DOHH2 (cell line): ENCODE measurements around the gene TTC3.

Source experiments
- EZH2phosphoT487 ChIP-seq: fragments of 200-600 bp; sonication (generic); IDR thresholded peaks from 2 replicates; pipeline ENCODE4 v1.6.1; 2017; ENCODE audit warnings: borderline replicate concordance, mild to moderate bottlenecking, antibody characterized with exemption, low read length, moderate library complexity, mixed read lengths
- TF ChIP-seq, protein P1 (sequence below): fragments of 200-600 bp; sonication (generic); IDR thresholded peaks from one replicate; pipeline ENCODE4 v1.5.1; 2014; ENCODE audit warnings: antibody characterized with exemption, mild to moderate bottlenecking, low read depth, low read length; ENCODE audit not compliant: poor library complexity, severe bottlenecking

DNA sequence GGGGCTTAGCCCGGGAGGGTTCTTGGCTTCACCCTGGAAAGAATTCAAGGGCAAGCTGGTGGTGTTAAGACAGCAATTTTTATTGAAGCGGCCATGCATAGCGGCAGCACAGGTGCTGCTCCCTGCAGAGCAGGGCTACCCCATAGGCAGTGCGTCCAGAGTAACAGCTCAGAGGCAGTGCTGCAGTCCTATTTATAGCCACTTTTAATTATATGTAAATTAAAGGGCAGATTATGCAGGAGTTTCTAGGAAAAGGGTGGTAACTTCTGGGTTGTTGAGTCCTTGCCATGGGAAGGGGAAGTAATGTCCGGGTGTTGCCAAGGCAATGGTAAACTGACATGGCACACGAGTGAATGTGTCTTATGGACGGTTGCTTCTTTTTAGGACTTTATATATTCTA is 137.1 kb downstream of the TTC3 start:
- TF ChIP-seq, protein P1, sequence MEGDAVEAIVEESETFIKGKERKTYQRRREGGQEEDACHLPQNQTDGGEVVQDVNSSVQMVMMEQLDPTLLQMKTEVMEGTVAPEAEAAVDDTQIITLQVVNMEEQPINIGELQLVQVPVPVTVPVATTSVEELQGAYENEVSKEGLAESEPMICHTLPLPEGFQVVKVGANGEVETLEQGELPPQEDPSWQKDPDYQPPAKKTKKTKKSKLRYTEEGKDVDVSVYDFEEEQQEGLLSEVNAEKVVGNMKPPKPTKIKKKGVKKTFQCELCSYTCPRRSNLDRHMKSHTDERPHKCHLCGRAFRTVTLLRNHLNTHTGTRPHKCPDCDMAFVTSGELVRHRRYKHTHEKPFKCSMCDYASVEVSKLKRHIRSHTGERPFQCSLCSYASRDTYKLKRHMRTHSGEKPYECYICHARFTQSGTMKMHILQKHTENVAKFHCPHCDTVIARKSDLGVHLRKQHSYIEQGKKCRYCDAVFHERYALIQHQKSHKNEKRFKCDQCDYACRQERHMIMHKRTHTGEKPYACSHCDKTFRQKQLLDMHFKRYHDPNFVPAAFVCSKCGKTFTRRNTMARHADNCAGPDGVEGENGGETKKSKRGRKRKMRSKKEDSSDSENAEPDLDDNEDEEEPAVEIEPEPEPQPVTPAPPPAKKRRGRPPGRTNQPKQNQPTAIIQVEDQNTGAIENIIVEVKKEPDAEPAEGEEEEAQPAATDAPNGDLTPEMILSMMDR, result no peak
- no peak for TF ChIP-seq EZH2phosphoT487
